DMS53 treated with DMSO at 0.1 percent for 48 hours (cell line): Measurements from ENCODE around the gene CYP4A11.
"Not testable (repeated sequence)": the region's sequence is repeated elsewhere in the genome, so short reads cannot be mapped to it uniquely, and the experiment has no call there.

Source experiments
- DNase-seq: peaks from one replicate; lab custom pipeline; 2025; ENCODE audit not compliant: unreplicated experiment; lab: John Stamatoyannopoulos, UW

The CYP4A11 gene

GRCh38 chr1:46927249-46927835 lies 13.9 kb downstream of the CYP4A11 start:
- DNase-seq, result no peak

- DNase-seq, result no peak
Measured at GRCh38 chr1:46910790-46911189, 30.5 kb downstream of the CYP4A11 start.

- DNase-seq, result peak; percentile 90
Measured at GRCh38 chr1:46903481-46903880, 37.8 kb downstream of the CYP4A11 start.

GRCh38 chr1:46900401-46900800 lies 40.9 kb downstream of the CYP4A11 start:
- no peak for DNase-seq

GRCh38 chr1:46881656-46882055 lies 59.6 kb downstream of the CYP4A11 start:
- not testable (repeated sequence) for DNase-seq
